HUES48 (cell line): ENCODE measurements around the gene RNASE7.

ENCODE experiments used
- H3K27ac ChIP-seq: one replicate; pipeline ENCODE4 v1.7.0; 2013; ENCODE audit warnings: low read depth, low read length, inconsistent platforms
- H3K27me3 ChIP-seq: 2 replicates; pipeline ENCODE4 v1.6.1; 2013; ENCODE audit warnings: mild to moderate bottlenecking, low read length; ENCODE audit not compliant: control insufficient read depth, insufficient read depth
- H3K36me3 ChIP-seq: 2 replicates; pipeline ENCODE4 v1.6.1; 2013; ENCODE audit warnings: low read length; ENCODE audit not compliant: control insufficient read depth, insufficient read depth
- H3K4me1 ChIP-seq: 2 replicates; pipeline ENCODE4 v1.6.1; 2013; ENCODE audit warnings: mild to moderate bottlenecking, low read length; ENCODE audit not compliant: control insufficient read depth, insufficient read depth
- H3K4me3 ChIP-seq: 2 replicates; pipeline ENCODE4 v1.5.1; 2013; ENCODE audit warnings: mild to moderate bottlenecking, low read depth, low read length
- H3K9ac ChIP-seq: 2 replicates; pipeline ENCODE4 v1.6.1; 2013; ENCODE audit warnings: mild to moderate bottlenecking, low read depth, low read length, moderate library complexity
- H3K9me3 ChIP-seq: 2 replicates; pipeline ENCODE4 v1.6.1; 2013; ENCODE audit warnings: low read length; ENCODE audit not compliant: control insufficient read depth, insufficient read depth

Gene RNASE7

GRCh38 chr14:21058903-21059302 is 16.7 kb downstream of the RNASE7 start:
- no peaks in the 10 kb centered on the region; the same call in 1 of the 2 replicates for H3K27me3 ChIP-seq
- H3K27ac ChIP-seq, result no peak overlapping the region
- no peaks in the 10 kb centered on the region for H3K36me3 ChIP-seq
- H3K4me1 ChIP-seq, result peaks cover 17% of the 10 kb centered on the region
- no peaks in the 10 kb centered on the region for H3K9me3 ChIP-seq
- H3K9ac ChIP-seq, result no peak overlapping the region
- no peak overlapping the region for H3K4me3 ChIP-seq

- Histone ChIP-seq H3K4me1 (peaks cover 18% of the 10 kb centered on the region), H3K9me3 (no peaks in the 10 kb centered on the region), H3K27ac (no peak overlapping the region), H3K9ac (no peak overlapping the region), H3K27me3 (no peaks in the 10 kb centered on the region; the same call in 1 of the 2 replicates), H3K4me3 (no peak overlapping the region), H3K36me3 (no peaks in the 10 kb centered on the region)
Measured at GRCh38 chr14:21059842-21060613, 17.9 kb downstream of the RNASE7 start.

GRCh38 chr14:21060614-21061346 is 18.6 kb downstream of the RNASE7 start:
- Histone ChIP-seq H3K9me3 (no peaks in the 10 kb centered on the region), H3K4me3 (no peak overlapping the region), H3K27ac (no peak overlapping the region), H3K9ac (no peak overlapping the region), H3K4me1 (peaks cover 12% of the 10 kb centered on the region), H3K36me3 (no peaks in the 10 kb centered on the region), H3K27me3 (no peaks in the 10 kb centered on the region; the same call in 1 of the 2 replicates)

- Histone ChIP-seq H3K9ac (no peak overlapping the region), H3K27ac (no peak overlapping the region), H3K4me1 (peaks cover 9% of the 10 kb centered on the region), H3K27me3 (no peaks in the 10 kb centered on the region; the same call in 1 of the 2 replicates), H3K4me3 (no peak overlapping the region), H3K36me3 (no peaks in the 10 kb centered on the region), H3K9me3 (no peaks in the 10 kb centered on the region)
Measured at GRCh38 chr14:21061347-21061668, 19.1 kb downstream of the RNASE7 start.

- Histone ChIP-seq H3K9ac (no peak overlapping the region), H3K9me3 (no peaks in the 10 kb centered on the region), H3K27ac (no peak overlapping the region), H3K27me3 (peaks cover 15% of the 10 kb centered on the region), H3K4me1 (peaks cover 11% of the 10 kb centered on the region), H3K36me3 (no peaks in the 10 kb centered on the region), H3K4me3 (no peak overlapping the region)
Measured at GRCh38 chr14:21063479-21063878, 21.3 kb downstream of the RNASE7 start.

GRCh38 chr14:21066882-21067502 is 24.8 kb downstream of the RNASE7 start:
- Histone ChIP-seq H3K27me3 (peaks cover 20% of the 10 kb centered on the region), H3K27ac (no peak overlapping the region), H3K4me3 (no peak overlapping the region), H3K9ac (no peak overlapping the region), H3K9me3 (no peaks in the 10 kb centered on the region), H3K4me1 (peaks cover 14% of the 10 kb centered on the region), H3K36me3 (no peaks in the 10 kb centered on the region)

- Histone ChIP-seq H3K27ac (peak overlapping the region; percentile 97), H3K9ac (0 out of 2 replicates have a peak overlapping the region, but pooled peaks have one; percentile 50), H3K4me3 (peak overlapping the region; percentile 91), H3K27me3 (peaks cover 20% of the 10 kb centered on the region), H3K36me3 (peaks cover 12% of the 10 kb centered on the region), H3K4me1 (peaks cover 14% of the 10 kb centered on the region), H3K9me3 (no peaks in the 10 kb centered on the region)
Measured at GRCh38 chr14:21068521-21069387, 26.6 kb downstream of the RNASE7 start.

GRCh38 chr14:21069388-21070082 is 27.4 kb downstream of the RNASE7 start:
- Histone ChIP-seq H3K4me1 (peaks cover 12% of the 10 kb centered on the region), H3K4me3 (peak overlapping the region; percentile 91), H3K27me3 (peaks cover 20% of the 10 kb centered on the region), H3K9ac (peak overlapping the region; percentile 50), H3K27ac (peak overlapping the region; percentile 97), H3K9me3 (no peaks in the 10 kb centered on the region), H3K36me3 (peaks cover 20% of the 10 kb centered on the region)

GRCh38 chr14:21070083-21070609 is 28.0 kb downstream of the RNASE7 start, which contains the start of gene ARHGEF40:
TSS of gene ARHGEF40 (plus strand) at chr14:21070304. CDS start at chr14:21070397, 93 bp downstream.
- Histone ChIP-seq H3K4me1 (peaks cover 12% of the 10 kb centered on the region), H3K4me3 (peak within 1 kb of the TSS; percentile 91), H3K9me3 (no peaks in the 10 kb centered on the region), H3K27ac (peak within 1 kb of the TSS; percentile 97), H3K36me3 (peaks cover 26% of the 10 kb centered on the region), H3K27me3 (peaks cover 20% of the 10 kb centered on the region), H3K9ac (peak within 1 kb of the TSS; percentile 50)
